H9 (cell line): Measurements from ENCODE around the gene PRPF18. TPM values are rescaled to one million over a fixed set of nuclear protein-coding genes. Genes with fewer than 3 reads are reported as not detected.

Experiments
- DNase-seq: peaks from one replicate; pipeline ENCODE4 v3.0.0-alpha.2; 2017
- H2AFZ ChIP-seq: one replicate; pipeline ENCODE4 v1.6.1; 2013; ENCODE audit warnings: mild to moderate bottlenecking, low read length, control low read depth, moderate library complexity
- H2AK5ac ChIP-seq: 2 replicates; pipeline ENCODE4 v1.6.1; 2013; ENCODE audit warnings: low read length, control low read depth, mixed read lengths; ENCODE audit not compliant: insufficient read length
- H2BK120ac ChIP-seq: one replicate; pipeline ENCODE4 v1.6.1; 2013; ENCODE audit warnings: low read depth, mild to moderate bottlenecking, low read length, control low read depth, inconsistent platforms; ENCODE audit not compliant: poor library complexity, severe bottlenecking
- H2BK12ac ChIP-seq: 2 replicates; pipeline ENCODE4 v1.6.1; 2013; ENCODE audit warnings: low read length, control low read depth, mixed read lengths, low read depth; ENCODE audit not compliant: insufficient read length
- H2BK15ac ChIP-seq: 2 replicates; pipeline ENCODE4 v1.6.1; 2013; ENCODE audit warnings: low read depth, low read length, control low read depth
- H2BK20ac ChIP-seq: one replicate; pipeline ENCODE4 v1.6.1; 2013; ENCODE audit warnings: low read depth, mild to moderate bottlenecking, low read length, control low read depth, inconsistent platforms; ENCODE audit not compliant: poor library complexity, severe bottlenecking
- H2BK5ac ChIP-seq: 2 replicates; pipeline ENCODE4 v1.6.1; 2013; ENCODE audit warnings: low read length, control low read depth, mixed read lengths; ENCODE audit not compliant: insufficient read length
- H3K14ac ChIP-seq: 2 replicates; pipeline ENCODE4 v1.6.1; 2013; ENCODE audit warnings: low read length, control low read depth; ENCODE audit not compliant: insufficient read depth
- H3K18ac ChIP-seq: 2 replicates; pipeline ENCODE4 v1.6.1; 2013; ENCODE audit warnings: low read depth, mild to moderate bottlenecking, mixed read lengths, low read length, control low read depth; ENCODE audit not compliant: insufficient read length
- H3K23ac ChIP-seq: 2 replicates; pipeline ENCODE4 v1.6.1; 2013; ENCODE audit warnings: low read length, control low read depth, mixed read lengths, low read depth; ENCODE audit not compliant: insufficient read length
- H3K23me2 ChIP-seq: 2 replicates; pipeline ENCODE4 v1.6.1; 2013; ENCODE audit warnings: low read depth, mild to moderate bottlenecking, mixed read lengths, low read length, control low read depth; ENCODE audit not compliant: insufficient read length, poor library complexity, severe bottlenecking
- H3K27ac ChIP-seq: 2 replicates; pipeline ENCODE4 v1.5.1; 2013; ENCODE audit warnings: low read length, control low read depth, mixed read lengths, low read depth; ENCODE audit not compliant: insufficient read length
- H3K27me3 ChIP-seq: 2 replicates; pipeline ENCODE4 v1.6.1; 2013; ENCODE audit warnings: low read length, control low read depth, inconsistent platforms; ENCODE audit not compliant: insufficient read depth
- H3K4ac ChIP-seq: 2 replicates; pipeline ENCODE4 v1.6.1; 2013; ENCODE audit warnings: low read depth, mild to moderate bottlenecking, control low read depth, inconsistent platforms, low read length, moderate library complexity
- H3K4me1 ChIP-seq: 2 replicates; pipeline ENCODE4 v1.6.1; 2013; ENCODE audit warnings: low read length, control low read depth, inconsistent platforms; ENCODE audit not compliant: insufficient read depth
- H3K4me2 ChIP-seq: 2 replicates; pipeline ENCODE4 v1.6.1; 2013; ENCODE audit warnings: low read length, control low read depth, mixed read lengths; ENCODE audit not compliant: insufficient read length, insufficient read depth
- H3K56ac ChIP-seq: 2 replicates; pipeline ENCODE4 v1.6.1; 2013; ENCODE audit warnings: low read depth, mild to moderate bottlenecking, mixed read lengths, low read length, control low read depth; ENCODE audit not compliant: insufficient read length
- H3K79me1 ChIP-seq: 2 replicates; pipeline ENCODE4 v1.6.1; 2013; ENCODE audit warnings: low read depth, mild to moderate bottlenecking, moderate library complexity, low read length, control low read depth, inconsistent platforms; ENCODE audit not compliant: insufficient read depth, poor library complexity, severe bottlenecking
- H3K79me2 ChIP-seq: 2 replicates; pipeline ENCODE4 v1.6.1; 2013; ENCODE audit warnings: low read length, control low read depth, inconsistent platforms; ENCODE audit not compliant: insufficient read depth
- H3K9ac ChIP-seq: 2 replicates; pipeline ENCODE4 v1.6.1; 2013; ENCODE audit warnings: low read length, control low read depth, mixed read lengths; ENCODE audit not compliant: insufficient read length; ENCODE audit errors: extremely low read depth
- H3K9me3 ChIP-seq: one replicate; pipeline ENCODE4 v1.6.1; 2013; ENCODE audit warnings: low read depth, low read length, inconsistent platforms; ENCODE audit not compliant: control insufficient read depth
- H3T11ph ChIP-seq: one replicate; pipeline ENCODE4 v1.6.1; 2013; ENCODE audit warnings: mild to moderate bottlenecking, low read length, control low read depth, inconsistent platforms
- H4K20me1 ChIP-seq: one replicate; pipeline ENCODE4 v1.6.1; 2013; ENCODE audit not compliant: control insufficient read depth, insufficient read length, insufficient read depth
- H4K5ac ChIP-seq: 2 replicates; pipeline ENCODE4 v1.6.1; 2013; ENCODE audit warnings: low read depth, mild to moderate bottlenecking, mixed read lengths, low read length, control low read depth; ENCODE audit not compliant: insufficient read length
- H4K8ac ChIP-seq: replicated peaks from 2 replicates; pipeline ENCODE4 v1.6.1; 2013; ENCODE audit warnings: low read length, control low read depth, mixed read lengths, low read depth; ENCODE audit not compliant: insufficient read length
- H4K91ac ChIP-seq: 2 replicates; pipeline ENCODE4 v1.6.1; 2013; ENCODE audit warnings: low read depth, mild to moderate bottlenecking, moderate library complexity, mixed read lengths, low read length, control low read depth; ENCODE audit not compliant: insufficient read length
- H3K27ac Mint-ChIP-seq, 3 experiments: 2 replicates in 2 of 3; 3 replicates in 1 of 3; pipeline ENCODE4 v1.8.0; 2020 to 2021; ENCODE audit warnings: mixed read lengths in 3 of 3, mild to moderate bottlenecking in 1 of 3, moderate library complexity in 1 of 3
- H3K27me3 Mint-ChIP-seq: 2 replicates; pipeline ENCODE4 v1.8.0; 2021; ENCODE audit warnings: low read depth, mild to moderate bottlenecking, moderate library complexity, mixed read lengths
- H3K36me3 Mint-ChIP-seq, 3 experiments: 2 replicates in 2 of 3; 3 replicates in 1 of 3; pipeline ENCODE4 v1.8.0; 2020 to 2021; ENCODE audit warnings: low read depth in 3 of 3, mixed read lengths in 3 of 3; ENCODE audit not compliant: insufficient read depth in 1 of 3
- H3K4me1 Mint-ChIP-seq, 2 experiments: 2 replicates each; pipeline ENCODE4 v1.8.0; 2020; ENCODE audit warnings: mixed read lengths in 2 of 2
- H3K4me3 Mint-ChIP-seq, 2 experiments: 2 replicates in 1 of 2; 3 replicates in 1 of 2; pipeline ENCODE4 v1.8.0; 2020 to 2021; ENCODE audit warnings: mild to moderate bottlenecking in 2 of 2, mixed read lengths in 2 of 2, moderate library complexity in 1 of 2
- H3K9me3 Mint-ChIP-seq, 2 experiments: 2 replicates in 1 of 2; 3 replicates in 1 of 2; pipeline ENCODE4 v1.8.0; 2020; ENCODE audit warnings: mild to moderate bottlenecking in 2 of 2, mixed read lengths in 2 of 2, moderate library complexity in 1 of 2
- CTCF ChIP-seq: fragments of 200-600 bp; sonication (generic); conservative IDR thresholded peaks from 3 replicates; pipeline ENCODE4 v1.8.0; 2021; ENCODE audit warnings: antibody characterized with exemption, mild to moderate bottlenecking
- WGBS: extraction: QIAGEN DNeasy Blood & Tissue Kit; methylation state at CpG from one replicate; pipeline ENCODE4 v1.1.7; 2013; ENCODE audit warnings: missing lambda C conversion rate, low lambda C conversion rate, mixed read lengths; ENCODE audit not compliant: insufficient read length; ENCODE audit errors: extremely low coverage; 5-methylcytosine and 5-hydroxymethylcytosine counted together
- total RNA-seq: library from RNA; stranded (reverse); gene quantifications from 2 replicates; pipeline ENCODE4 v1.2.1, GENCODE V29; 2021

Gene PRPF18
- total RNA-seq, 1 experiment from 2014 or later: 17.1 TPM

DNA sequence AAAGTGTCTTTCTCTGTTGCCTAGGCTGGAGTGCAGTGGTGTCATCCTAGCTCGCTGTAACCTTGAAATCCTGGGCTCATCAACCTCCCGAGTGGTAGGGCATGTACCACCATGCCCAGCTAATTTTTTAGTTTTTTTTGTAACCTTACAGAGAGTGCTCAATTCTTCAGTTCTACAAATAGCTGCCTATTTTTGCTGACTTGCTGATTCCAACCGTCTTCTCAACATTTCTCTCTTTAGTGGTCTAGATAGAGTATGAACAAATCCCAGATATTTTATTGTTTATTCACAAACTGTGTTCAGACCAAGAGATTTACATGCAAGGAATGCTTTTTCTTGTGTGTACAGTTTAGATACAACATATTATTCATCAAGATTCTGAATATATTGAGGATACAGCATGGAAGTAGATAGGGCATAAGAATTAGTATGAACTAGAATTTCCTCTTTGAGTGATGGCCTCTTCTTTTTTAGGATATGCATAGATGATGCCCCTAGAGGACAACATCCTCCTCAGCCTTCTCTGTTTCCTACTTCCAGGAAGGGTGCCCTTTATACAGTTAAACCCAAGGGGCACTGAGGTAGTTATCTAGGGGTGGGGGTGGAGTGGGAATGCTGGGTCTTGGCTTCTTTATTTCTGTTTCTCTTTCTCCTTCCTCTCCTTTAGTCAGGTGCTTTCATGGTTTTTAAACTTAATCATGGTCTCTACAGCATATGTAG is 26.0 kb downstream of the PRPF18 start:
- no peaks in the 10 kb centered on the region for H3K27me3 Mint-ChIP-seq
- H3K9me3 Mint-ChIP-seq: no peaks in the 10 kb centered on the region
- peak overlapping the region in 2 of 3 experiments; percentile 52 to 85; a peak in 2 of 7 replicates for H3K27ac Mint-ChIP-seq
- Histone ChIP-seq H2BK12ac (no peak overlapping the region), H3K4me2 (no peak overlapping the region), H3K18ac (no peak overlapping the region), H3K4ac (no peak overlapping the region), H3K79me2 (no peaks in the 10 kb centered on the region), H3K9me3 (no peaks in the 10 kb centered on the region), H3K4me1 (peaks cover 8% of the 10 kb centered on the region; the same call in 1 of the 2 replicates), H3K23ac (no peak overlapping the region), H3K27me3 (no peaks in the 10 kb centered on the region), H3K79me1 (no peaks in the 10 kb centered on the region), H4K20me1 (no peaks in the 10 kb centered on the region), H3K14ac (no peak overlapping the region), H2AK5ac (no peak overlapping the region), H2AFZ (no peak overlapping the region), H4K5ac (no peak overlapping the region), H2BK15ac (no peak overlapping the region), H4K8ac (no peak overlapping the region), H2BK20ac (no peak overlapping the region), H2BK5ac (no peak overlapping the region), H3K56ac (no peak overlapping the region), H3K9ac (no peak overlapping the region), H3K23me2 (no peaks in the 10 kb centered on the region), H3T11ph (no peak overlapping the region), H3K27ac (no peak overlapping the region), H2BK120ac (no peak overlapping the region), H4K91ac (no peak overlapping the region)
- H3K36me3 Mint-ChIP-seq: peaks cover 4 to 43% (median 35%) of the 10 kb centered on the region in 3 experiments; a peak in 5 of 7 replicates
- no peak for DNase-seq
- no CpG with 5 or more reads among the region's 3 CpGs for WGBS
- H3K4me3 Mint-ChIP-seq: no peak overlapping the region
- no peak for TF ChIP-seq CTCF
- peaks cover 27 to 29% of the 10 kb centered on the region in 2 experiments for H3K4me1 Mint-ChIP-seq
